ENCODE results near the gene LDLRAP1.

Gene LDLRAP1

DNA sequence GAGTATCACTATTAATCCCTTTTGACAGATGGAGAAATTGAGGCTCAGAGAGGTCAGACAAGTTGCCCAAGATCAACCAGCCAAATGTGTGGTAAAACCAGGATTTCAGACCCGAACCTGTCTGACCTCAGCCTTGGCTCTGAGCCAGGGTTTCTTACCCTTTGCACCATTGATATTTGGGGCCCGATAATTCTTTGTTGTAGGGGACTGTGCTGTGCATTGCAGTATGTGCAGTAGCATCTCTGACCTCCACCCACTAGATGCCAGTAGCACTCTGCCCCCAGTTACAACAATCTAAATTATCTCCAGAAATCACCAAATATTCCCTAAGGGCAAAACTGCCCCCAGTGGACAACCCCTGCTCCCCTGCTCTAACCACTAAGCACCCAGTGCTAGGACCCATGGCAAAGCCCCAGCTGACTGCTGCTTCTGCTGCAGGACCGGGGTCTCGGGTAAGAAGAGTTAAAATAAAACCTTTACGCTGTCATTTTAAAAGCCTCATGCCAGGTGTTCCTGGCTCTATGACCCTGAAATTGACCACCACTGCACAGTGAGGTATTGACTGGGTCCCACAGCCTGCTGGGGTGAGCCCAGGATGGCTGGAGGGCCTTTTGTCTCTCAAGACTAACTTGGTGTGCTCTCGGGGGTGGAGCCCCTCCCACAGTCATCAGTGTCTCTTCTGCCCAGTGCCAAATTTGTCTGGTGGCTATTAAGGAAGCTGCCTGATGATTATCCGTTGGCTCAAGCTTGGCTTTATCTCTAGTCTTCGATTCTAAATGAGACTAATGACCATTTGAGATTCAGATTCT lies 67.6 kb downstream of the LDLRAP1 start:
- no peak for DNase-seq

DNA sequence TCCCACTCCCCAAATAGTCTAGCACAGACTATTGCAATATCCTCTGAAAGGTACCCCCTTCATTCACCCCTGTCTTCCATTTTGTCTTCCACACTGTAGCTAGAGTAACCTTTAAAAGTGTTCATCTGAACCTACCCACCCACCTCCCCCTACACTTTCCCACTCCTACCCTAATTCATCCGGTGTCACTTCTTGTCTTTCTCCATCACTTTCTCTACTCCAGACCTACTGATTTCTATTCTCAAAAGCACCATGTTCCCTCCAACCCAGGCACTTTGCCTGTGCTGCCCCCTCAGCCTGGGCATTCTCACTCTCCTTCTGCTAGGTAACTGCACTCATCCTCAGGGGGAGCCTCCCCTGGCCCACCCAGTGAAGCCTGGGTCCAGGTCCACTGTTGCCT lies 68.4 kb downstream of the LDLRAP1 start:
- no peak for DNase-seq

DNA sequence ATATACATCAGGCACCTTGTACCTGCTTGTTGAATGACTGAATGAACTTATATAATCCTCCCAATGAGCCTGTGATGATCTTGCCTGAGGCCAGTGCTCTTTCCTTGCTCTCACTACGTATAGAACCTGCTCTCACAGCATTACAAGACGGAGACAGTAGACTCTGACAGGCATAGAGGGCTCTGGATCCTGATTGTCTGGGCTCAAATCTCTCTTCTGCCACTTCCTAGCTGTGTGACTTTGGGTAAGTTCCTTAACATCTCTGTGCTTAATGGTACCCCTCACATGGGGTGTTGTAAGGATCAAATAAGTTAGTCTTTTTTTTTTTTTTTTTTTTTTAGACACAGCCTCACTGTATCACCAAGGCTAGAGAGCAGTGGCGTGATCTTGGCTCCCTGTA lies 69.0 kb downstream of the LDLRAP1 start:
- DNase-seq, result no peak

DNA sequence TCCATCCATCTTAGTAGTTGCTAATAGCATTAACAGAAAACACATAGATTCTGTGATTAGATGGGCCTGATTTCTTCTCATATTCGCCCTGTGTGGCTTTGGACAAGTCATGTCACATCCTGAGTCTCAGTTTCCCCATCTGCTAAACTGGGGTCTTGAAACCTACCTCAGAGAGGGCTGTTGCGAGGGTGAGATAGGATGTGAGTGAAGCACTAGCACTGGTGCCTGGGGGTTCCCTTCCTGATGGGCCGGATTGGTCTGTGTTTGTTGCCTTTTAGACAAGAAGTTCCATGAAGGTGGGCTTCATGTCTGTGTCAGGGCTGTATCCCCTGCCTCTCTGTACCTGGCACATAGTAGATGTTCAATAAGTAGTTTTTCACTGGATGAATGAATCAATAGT lies 69.7 kb downstream of the LDLRAP1 start:
- DNase-seq, result no peak

DNA sequence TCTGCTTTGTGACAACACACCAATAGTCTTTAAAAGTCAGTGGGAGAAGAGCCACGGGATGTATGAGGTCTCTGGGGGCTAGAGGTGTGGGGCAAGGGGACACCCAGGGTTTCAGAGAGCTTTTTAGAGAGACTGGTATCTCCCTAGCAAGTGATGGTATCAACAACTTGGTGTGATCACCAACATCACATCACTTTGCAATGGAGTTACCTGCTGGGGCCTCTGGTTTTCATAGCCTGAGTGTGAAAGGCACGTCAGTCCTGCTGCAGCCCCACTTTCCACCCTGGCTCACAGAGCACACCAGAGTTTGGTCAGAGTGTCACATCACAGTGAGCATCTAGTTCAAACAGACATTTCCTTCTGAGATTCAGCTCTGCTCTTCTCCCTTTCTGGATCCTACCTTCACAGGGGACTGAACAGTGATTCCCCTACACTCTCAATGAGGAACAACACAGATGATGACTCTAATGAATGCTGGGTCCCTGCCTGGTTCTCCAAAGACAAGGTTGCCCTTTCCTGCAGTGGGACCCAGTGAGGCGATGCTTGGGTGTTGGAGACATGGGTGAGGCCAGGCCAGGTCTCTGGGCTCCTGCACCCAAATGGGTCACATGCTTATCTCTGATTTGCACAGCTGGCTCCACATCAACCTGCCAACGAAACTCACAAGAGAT lies 71.2 kb downstream of the LDLRAP1 start:
- no peak for DNase-seq

DNA sequence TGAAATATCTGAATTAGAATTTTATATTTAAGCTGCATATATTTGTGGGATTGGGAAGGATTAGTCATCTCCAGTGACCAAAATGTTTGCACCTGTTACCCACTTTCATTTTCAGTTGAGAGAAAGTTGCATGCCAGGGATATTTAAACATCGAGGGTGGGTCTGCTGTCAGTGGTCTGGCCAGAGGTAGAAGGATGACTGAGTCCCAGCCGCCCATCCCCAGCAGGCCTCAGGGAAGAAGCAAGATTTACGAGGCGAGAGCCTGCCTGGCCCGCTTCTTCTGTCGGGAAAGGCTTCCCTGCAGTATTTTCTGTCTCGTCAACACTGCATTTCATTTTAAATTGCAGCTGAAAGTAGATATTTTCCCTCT lies 71.8 kb downstream of the LDLRAP1 start:
- no peak for DNase-seq

DNA sequence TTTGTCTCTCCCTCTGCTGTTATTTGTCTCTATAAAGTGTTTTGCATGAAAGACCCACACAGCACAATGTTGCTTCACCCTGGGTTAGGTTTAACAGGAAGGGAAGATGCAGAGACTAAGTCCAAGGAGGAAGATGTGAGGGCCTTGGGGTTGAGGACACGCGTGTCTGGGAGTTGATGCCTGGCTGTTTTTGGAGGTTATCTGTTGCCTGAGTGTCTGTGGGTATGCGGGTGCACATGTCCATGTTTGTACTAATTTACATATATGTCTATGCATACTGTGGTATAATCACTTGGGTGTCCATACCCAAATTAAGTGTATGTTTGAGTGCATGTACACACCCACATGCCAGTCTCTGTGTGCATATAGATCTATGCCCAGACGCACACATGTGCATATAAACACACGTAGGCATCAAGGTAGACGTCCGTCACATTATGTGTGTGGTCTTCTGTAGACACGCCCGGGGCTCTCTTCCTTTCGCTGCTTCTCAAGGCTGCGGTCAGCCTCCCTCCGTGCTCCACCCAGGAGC lies 72.2 kb downstream of the LDLRAP1 start:
- DNase-seq, result no peak

DNA sequence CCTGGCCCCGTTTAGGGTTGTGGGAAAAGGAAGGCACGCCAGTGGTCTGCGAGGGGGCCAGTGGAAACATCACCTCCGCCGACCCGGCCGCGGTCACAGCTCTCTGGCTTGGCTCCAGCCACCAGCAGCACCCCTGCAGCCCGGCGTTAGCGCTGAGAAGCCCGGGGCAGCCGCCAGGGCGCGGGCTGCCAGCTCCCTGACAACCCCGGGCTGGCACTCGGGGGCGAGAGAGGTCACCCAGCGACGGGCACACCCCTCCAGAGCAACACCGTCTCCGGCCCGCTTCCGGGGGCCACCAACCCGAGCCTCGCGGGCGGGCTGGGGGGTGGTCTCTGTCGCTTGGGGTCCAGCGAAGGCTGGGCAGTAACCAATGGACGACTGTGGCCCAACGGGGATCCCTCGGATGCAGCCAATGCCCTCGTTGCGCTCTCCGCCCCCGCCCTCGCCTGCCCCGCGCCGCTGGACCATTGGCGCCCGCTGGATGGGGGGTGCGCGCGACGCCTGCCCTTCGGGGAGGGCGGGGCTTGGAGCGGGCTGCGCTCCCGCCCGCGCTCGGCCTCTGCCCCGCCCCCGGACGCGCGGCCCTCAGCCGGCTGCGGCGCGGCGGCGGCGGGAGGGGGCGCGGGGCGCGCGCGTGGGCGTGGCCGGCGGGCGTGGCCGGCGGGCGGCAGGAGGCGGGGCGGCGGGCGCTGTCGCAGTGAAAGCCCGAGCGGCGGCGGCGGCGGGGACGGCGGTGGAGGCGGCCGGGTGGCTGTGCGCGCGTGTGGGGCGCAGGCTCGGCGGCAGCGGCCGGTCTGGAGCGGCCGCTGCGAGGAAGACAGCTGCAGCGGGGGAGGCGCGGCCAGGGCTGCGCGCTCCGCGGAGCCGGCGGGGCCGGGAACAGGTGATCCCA lies 72.9 kb downstream of the LDLRAP1 start, which contains the start of gene MAN1C1:
TSS of gene MAN1C1 (plus strand) at position 697 of the 892 bp plus-strand sequence. CDS start 1,007 bp downstream, outside the sequence.
- peak; percentile 23 for DNase-seq

DNA sequence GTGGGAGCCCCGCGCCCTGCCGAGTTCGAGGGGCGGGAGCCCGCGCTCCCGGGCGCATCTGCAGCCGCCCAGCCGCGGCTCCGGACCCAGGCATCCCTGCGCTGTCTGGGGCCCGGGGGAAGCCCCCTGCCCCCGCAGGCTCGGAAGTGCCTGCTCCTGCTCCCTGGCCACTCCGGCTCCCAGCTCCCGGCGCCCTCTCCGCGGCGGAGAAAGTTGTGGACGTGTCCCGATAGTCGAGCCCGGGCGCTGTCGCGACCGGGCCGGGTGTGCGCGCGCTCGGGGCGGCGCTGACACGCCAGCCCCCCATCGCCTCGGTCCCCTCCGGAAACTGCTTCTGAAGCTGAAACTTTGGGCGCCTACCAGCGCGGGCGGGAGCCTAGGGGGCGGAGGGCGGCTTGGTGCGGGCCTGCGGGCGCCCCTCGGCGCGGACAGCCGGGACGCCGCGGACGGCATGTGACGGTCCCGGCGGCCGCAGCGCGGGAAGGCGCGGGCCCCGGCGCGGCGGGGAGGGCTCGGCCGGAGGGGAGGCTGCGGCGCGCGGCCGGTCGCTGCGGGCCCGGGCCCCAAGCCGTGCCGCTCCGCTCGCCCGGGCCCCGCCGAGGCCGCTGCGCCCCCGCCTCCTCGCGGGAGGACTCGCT lies 73.7 kb downstream of the LDLRAP1 start:
- DNase-seq, result no peak

DNA sequence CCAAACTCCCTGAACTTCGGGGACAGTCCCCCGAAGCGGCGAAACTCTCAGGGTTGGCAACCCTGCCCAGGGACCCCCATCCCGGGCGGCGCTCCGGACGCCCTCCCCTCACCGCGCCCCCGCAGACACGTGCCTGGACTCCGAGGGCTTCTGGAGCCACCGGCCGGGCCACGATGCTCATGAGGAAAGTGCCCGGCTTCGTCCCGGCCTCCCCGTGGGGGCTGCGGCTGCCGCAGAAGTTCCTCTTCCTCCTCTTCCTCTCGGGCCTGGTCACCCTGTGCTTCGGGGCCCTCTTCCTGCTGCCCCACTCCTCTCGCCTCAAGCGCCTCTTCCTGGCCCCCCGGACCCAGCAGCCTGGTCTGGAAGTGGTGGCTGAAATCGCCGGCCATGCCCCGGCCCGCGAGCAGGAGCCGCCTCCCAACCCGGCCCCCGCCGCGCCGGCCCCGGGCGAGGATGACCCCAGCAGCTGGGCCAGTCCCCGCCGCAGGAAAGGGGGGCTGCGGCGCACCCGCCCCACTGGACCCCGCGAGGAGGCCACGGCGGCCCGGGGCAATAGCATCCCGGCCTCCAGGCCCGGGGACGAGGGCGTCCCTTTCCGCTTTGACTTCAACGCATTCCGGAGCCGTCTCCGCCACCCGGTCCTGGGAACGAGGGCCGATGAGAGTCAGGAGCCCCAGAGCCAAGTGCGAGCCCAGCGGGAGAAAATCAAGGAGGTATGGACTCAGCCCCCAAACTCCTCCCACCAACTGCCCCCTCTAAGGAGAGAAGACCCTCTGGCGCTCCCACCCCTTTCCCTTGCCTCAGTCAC lies 74.4 kb downstream of the LDLRAP1 start:
- no peak for DNase-seq

DNA sequence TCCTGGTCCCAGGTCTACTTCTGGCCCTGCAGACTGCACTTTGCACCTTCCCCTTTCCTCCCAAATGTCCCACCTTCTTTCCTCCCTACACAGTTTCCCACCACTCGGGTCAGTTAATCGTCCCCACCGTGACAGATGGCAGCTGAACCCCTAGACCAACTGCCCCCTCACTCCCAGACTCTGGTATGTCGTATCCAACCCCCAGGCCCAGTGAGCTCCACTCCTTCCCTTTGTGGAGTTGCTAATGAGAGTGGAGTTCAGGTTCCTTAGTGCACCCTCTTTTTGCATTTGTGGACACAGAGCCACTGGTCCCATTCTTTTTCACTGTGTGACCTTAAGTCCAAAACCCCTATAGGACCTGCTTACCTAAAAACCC lies 75.0 kb downstream of the LDLRAP1 start:
- DNase-seq, result no peak
